Skeletal muscle tissue (tissue), 4 donors: ENCODE measurements around the gene TMEM131L. TPM values are rescaled to one million over a fixed set of nuclear protein-coding genes. Genes with fewer than 3 reads are reported as not detected.
"Not testable (repeated sequence)": the region's sequence is repeated elsewhere in the genome, so short reads cannot be mapped to it uniquely, and the experiment has no call there.

Experiments
- H3K27ac ChIP-seq: one replicate; pipeline ENCODE4 v1.7.0; 2013; ENCODE audit warnings: mild to moderate bottlenecking, low read depth, low read length, inconsistent platforms
- H3K27me3 ChIP-seq, 3 donors: one replicate each; pipeline ENCODE4 v1.7.0; 2013; ENCODE audit warnings: low read length in 3 of 3; ENCODE audit not compliant: control insufficient read depth in 3 of 3, insufficient read depth in 3 of 3
- H3K36me3 ChIP-seq, 3 donors: one replicate each; pipeline ENCODE4 v1.7.0; 2013; ENCODE audit warnings: low read length in 3 of 3; ENCODE audit not compliant: control insufficient read depth in 3 of 3, insufficient read depth in 3 of 3
- H3K4me1 ChIP-seq, 3 donors: one replicate each; pipeline ENCODE4 v1.7.0; 2013; ENCODE audit warnings: low read length in 3 of 3, mild to moderate bottlenecking in 3 of 3; ENCODE audit not compliant: control insufficient read depth in 3 of 3, insufficient read depth in 3 of 3
- H3K4me3 ChIP-seq, 3 donors: one replicate each; pipeline ENCODE4 v1.7.0; 2013; ENCODE audit warnings: low read length in 3 of 3
- H3K9ac ChIP-seq, 3 donors: one replicate each; pipeline ENCODE4 v1.7.0; 2013; ENCODE audit warnings: low read length in 3 of 3, mild to moderate bottlenecking in 3 of 3, moderate library complexity in 2 of 3, low read depth in 1 of 3
- H3K9me3 ChIP-seq, 3 donors: one replicate each; pipeline ENCODE4 v1.7.0; 2013; ENCODE audit warnings: low read length in 3 of 3; ENCODE audit not compliant: control insufficient read depth in 3 of 3
- total RNA-seq: library from RNA; depleted of rRNA; stranded (reverse); fragments of >200 nt; gene quantifications from one replicate; pipeline ENCODE4 v1.2.3, GENCODE V29; 2014
- donor health status: Osteomylitis.

The TMEM131L gene
- total RNA-seq, 1 donor from 2014 or later, result 69.4 TPM

DNA sequence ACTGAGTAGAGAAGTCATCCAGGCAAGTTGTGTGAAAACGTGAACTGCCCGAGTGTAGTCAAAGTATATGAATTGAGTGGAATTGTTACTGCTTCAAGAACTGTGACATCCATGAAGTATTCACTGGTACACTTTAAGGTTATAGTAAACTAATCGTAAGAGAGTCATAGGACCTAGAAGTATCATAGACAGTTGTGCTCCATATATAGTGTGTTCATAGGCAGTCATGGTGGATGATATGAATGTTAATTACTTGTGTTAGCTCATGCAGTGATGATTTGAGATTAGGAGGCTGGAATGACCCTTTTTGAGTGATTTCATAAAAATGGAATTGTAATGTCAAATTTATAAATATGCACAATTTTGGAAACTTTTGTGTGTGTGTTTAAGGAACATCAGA, 136.6 kb downstream of the TMEM131L start:
- no peak overlapping the region for H3K27ac ChIP-seq
- H3K27me3 ChIP-seq, result no peaks in the 10 kb centered on the region
- no peak overlapping the region for H3K4me3 ChIP-seq
- no peaks in the 10 kb centered on the region for H3K9me3 ChIP-seq
- peaks cover 10 to 17% (median 15%) of the 10 kb centered on the region in 3 donors for H3K4me1 ChIP-seq
- peaks cover 40 to 65% (median 62%) of the 10 kb centered on the region in 3 donors for H3K36me3 ChIP-seq
- H3K9ac ChIP-seq, result no peak overlapping the region

DNA sequence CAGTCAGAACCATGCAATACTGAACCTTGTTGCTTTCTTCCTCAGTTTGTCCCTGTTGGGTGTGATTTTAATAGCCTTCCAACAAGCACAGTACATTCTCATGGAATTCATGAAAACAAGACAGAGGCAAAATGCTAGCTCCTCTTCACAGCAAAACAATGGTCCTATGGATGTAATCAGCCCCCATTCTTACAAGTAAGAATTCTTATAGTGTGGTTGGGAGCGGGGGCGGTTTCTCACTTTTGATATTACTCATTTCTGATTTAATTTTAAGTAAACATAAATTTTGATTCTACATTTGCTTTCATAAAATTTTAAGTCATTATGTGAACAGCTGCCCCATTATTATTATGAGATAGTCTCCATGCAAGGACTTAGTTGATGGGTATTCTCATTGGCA, 137.1 kb downstream of the TMEM131L start:
- Histone ChIP-seq H3K9me3 (no peaks in the 10 kb centered on the region), H3K27ac (no peak overlapping the region), H3K4me1 (peaks cover 10 to 17% (median 15%) of the 10 kb centered on the region in 3 donors), H3K36me3 (peaks cover 39 to 61% (median 59%) of the 10 kb centered on the region in 3 donors), H3K27me3 (no peaks in the 10 kb centered on the region), H3K4me3 (no peak overlapping the region), H3K9ac (no peak overlapping the region)

DNA sequence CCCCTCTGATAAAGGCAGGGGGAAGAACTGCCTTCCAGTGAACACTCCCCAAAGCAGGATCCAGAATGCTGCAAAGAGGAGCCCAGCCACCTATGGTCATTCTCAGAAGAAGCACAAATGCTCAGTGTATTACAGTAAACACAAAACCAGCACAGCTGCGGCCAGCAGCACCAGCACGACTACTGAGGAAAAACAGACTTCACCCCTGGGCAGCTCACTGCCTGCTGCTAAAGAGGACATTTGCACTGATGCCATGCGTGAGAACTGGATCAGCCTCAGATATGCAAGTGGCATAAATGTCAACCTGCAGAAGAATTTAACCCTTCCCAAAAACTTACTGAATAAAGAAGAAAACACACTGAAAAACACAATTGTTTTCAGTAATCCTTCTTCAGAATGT, 137.7 kb downstream of the TMEM131L start:
- Histone ChIP-seq H3K9me3 (no peaks in the 10 kb centered on the region), H3K27ac (no peak overlapping the region), H3K27me3 (no peaks in the 10 kb centered on the region), H3K9ac (no peak overlapping the region), H3K4me3 (no peak overlapping the region), H3K4me1 (peaks cover 10 to 17% (median 15%) of the 10 kb centered on the region in 3 donors), H3K36me3 (peaks cover 35 to 55% (median 54%) of the 10 kb centered on the region in 3 donors)

- H3K27me3 ChIP-seq, H3K27ac ChIP-seq, H3K9me3 ChIP-seq, H3K4me3 ChIP-seq, H3K9ac ChIP-seq: not testable (repeated sequence)
- peaks cover 13 to 34% (median 19%) of the 10 kb centered on the region in 3 donors for H3K36me3 ChIP-seq
- H3K4me1 ChIP-seq, result peaks cover 8 to 17% (median 15%) of the 10 kb centered on the region in 3 donors
These were observed 142.9 kb downstream of the TMEM131L start for GRCh38 chr4:153609070-153609469.

DNA sequence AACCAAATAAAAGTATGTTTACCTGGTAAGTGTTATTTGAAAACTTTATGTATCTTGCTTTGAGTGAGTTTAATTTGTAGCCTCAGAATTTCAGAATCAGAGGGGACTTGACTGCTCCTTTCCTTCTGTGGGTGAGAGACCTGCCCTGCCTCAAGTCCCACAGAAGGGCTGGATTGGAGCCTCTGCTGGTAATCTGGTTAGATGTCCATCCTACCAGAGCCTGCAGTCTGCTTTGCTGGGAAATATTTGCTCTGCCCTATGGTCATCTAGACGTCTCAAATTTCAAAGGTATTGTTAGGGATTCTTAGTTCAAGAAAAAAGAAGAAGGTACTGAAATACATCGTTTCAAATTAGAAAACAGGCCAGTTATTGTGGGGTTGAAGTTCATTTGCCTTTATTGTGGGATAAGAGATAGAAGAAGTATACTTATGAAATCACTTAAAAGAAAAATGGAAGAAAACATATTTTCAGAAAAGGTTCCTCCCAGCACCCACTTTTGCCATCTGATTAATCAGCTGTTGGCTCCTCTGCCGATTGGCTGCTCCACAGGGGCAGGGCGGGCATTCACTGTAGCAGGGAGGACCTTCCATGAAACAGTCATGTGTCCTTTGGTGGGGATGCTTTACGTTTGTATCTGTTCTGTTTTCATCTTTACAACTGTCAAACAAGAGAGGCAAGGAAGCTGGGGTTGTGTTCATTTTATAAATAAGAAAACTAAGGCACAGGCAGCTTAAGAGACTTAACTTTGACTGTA, 144.6 kb downstream of the TMEM131L start:
- Histone ChIP-seq H3K4me1 (peaks cover 2 to 9% (median 6%) of the 10 kb centered on the region in 3 donors), H3K36me3 (peaks cover 7 to 34% (median 23%) of the 10 kb centered on the region in 3 donors), H3K9me3 (no peaks in the 10 kb centered on the region), H3K27ac (no peak overlapping the region), H3K27me3 (no peaks in the 10 kb centered on the region), H3K9ac (no peak overlapping the region), H3K4me3 (no peak overlapping the region)

GRCh38 chr4:153611679-153612078, 145.5 kb downstream of the TMEM131L start:
- Histone ChIP-seq H3K27me3 (no peaks in the 10 kb centered on the region), H3K36me3 (peaks cover 6 to 31% (median 21%) of the 10 kb centered on the region in 3 donors), H3K9ac (no peak overlapping the region), H3K27ac (no peak overlapping the region), H3K9me3 (no peaks in the 10 kb centered on the region), H3K4me3 (no peak overlapping the region), H3K4me1 (no peaks in the 10 kb centered on the region)

DNA sequence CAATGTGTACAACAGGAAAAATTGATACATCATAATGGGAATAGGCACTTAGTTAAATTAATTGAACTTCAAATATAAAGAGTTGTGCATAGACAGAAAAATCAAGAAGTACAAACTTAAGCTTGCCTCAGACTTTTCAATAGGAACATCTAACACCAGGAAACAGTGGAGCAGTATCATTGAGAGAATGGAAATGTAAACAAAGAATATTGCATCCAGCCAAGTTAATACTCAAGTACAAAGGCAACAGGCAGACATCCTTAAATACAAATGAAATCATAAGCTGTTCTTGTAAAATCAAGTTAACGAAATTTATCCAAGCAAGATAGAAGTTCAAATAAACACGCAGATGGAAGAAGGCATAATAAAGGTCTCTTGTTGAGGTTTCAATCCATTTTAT, 146.7 kb downstream of the TMEM131L start:
- Histone ChIP-seq H3K4me1 (no peaks in the 10 kb centered on the region), H3K36me3 (peaks cover 6 to 35% (median 23%) of the 10 kb centered on the region in 3 donors), H3K27ac (no peak overlapping the region), H3K27me3 (no peaks in the 10 kb centered on the region), H3K9me3 (no peaks in the 10 kb centered on the region), H3K9ac (no peak overlapping the region), H3K4me3 (no peak overlapping the region)

DNA sequence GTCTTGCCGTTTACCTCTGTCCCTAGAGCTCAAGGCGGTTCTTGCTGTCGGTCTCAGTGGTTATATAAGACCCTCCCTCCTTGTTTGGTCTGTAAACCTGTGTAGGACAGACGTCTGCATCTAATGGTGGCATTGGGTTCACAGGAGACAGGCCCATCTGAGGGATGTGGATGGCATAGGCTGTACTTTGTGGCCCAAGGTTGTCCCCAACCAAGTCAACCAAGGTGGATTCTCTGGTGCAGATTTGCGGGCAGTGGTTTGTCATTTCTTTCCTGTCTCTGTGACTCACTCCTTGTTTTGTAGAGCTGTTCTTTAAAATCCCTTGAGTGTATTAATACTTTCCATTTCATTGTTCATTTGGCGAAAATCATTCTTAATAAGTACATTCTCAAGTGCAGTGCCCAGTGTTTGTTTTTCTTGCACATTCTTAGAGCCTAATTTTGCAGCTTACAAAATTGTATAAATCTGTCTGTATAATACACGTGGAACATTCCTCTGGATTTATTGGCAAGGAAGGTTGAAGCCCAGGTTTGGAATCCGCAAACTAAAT, 149.9 kb downstream of the TMEM131L start:
- H3K4me1 ChIP-seq, result no peaks in the 10 kb centered on the region
- no peak overlapping the region for H3K4me3 ChIP-seq
- H3K9ac ChIP-seq, result no peak overlapping the region
- H3K36me3 ChIP-seq, result peaks cover 8 to 43% (median 36%) of the 10 kb centered on the region in 3 donors
- H3K9me3 ChIP-seq, result no peaks in the 10 kb centered on the region
- H3K27ac ChIP-seq, result no peak overlapping the region
- H3K27me3 ChIP-seq, result no peaks in the 10 kb centered on the region

- H3K9me3 ChIP-seq, result no peaks in the 10 kb centered on the region
- H3K27ac ChIP-seq, result no peak overlapping the region
- peaks cover 20 to 59% (median 53%) of the 10 kb centered on the region in 3 donors for H3K36me3 ChIP-seq
- H3K27me3 ChIP-seq, result no peaks in the 10 kb centered on the region
- peaks cover 8 to 13% (median 9%) of the 10 kb centered on the region in 3 donors for H3K4me1 ChIP-seq
- H3K9ac ChIP-seq, result no peak overlapping the region
- no peak overlapping the region for H3K4me3 ChIP-seq
These were observed 152.7 kb downstream of the TMEM131L start for GRCh38 chr4:153618833-153619232.

GRCh38 chr4:153619811-153620210, 153.7 kb downstream of the TMEM131L start:
- Histone ChIP-seq H3K9me3 (no peaks in the 10 kb centered on the region), H3K27me3 (no peaks in the 10 kb centered on the region), H3K27ac (no peak overlapping the region), H3K9ac (no peak overlapping the region), H3K36me3 (peaks cover 22 to 57% (median 52%) of the 10 kb centered on the region in 3 donors), H3K4me1 (peaks cover 8 to 13% (median 9%) of the 10 kb centered on the region in 3 donors), H3K4me3 (no peak overlapping the region)
